MM.1S (cell line): ENCODE data around the gene VSTM2L.

ENCODE experiments used
- EZH2 ChIP-seq: fragments of 300-600 bp; sonication (generic); optimal IDR thresholded peaks from 2 replicates; pipeline ENCODE3; 2017; ENCODE audit warnings: low read depth, mild to moderate bottlenecking, antibody characterized with exemption, low read length, mixed read lengths
- EZH2phosphoT487 ChIP-seq: fragments of 300-600 bp; sonication (generic); IDR thresholded peaks from 2 replicates; pipeline ENCODE4 v1.6.1; 2018; ENCODE audit warnings: antibody characterized with exemption, low read length
- TF ChIP-seq, protein P1 (sequence below): fragments of 300-600 bp; sonication (generic); IDR thresholded peaks from 2 replicates; pipeline ENCODE4 v1.5.1; 2016; ENCODE audit warnings: antibody characterized with exemption, low read length, mixed read lengths

DNA sequence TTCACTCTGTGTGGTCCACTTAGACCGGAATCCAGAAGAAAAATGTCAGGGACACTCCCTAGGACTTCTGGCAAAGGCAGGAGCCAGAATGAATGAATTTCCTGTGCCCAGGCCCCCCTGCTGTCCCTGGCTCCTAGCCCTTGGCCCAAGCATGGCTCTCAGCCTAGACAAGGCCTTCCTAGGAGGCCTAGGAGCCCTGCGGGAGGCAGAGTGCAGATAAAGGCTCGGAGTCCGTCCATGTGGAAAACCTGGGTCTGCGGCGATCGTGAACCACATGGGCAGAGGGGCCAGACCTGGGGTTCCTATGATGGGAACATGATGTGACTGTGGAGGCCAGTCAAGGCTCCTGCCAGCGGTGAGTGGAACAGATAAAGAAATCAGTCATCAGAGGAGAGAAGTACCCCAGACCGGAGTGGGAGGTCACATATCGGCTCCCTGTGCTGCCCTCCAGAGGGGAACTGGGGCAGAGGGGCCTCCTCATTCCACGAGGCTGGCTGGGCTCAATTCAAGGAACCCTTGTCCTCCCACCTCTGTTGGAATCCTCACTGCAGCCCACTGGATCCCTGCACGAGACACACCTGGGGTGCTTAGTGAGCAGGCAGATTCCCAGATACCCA lies 5.9 kb upstream of the VSTM2L start:
- TF ChIP-seq, protein P1, sequence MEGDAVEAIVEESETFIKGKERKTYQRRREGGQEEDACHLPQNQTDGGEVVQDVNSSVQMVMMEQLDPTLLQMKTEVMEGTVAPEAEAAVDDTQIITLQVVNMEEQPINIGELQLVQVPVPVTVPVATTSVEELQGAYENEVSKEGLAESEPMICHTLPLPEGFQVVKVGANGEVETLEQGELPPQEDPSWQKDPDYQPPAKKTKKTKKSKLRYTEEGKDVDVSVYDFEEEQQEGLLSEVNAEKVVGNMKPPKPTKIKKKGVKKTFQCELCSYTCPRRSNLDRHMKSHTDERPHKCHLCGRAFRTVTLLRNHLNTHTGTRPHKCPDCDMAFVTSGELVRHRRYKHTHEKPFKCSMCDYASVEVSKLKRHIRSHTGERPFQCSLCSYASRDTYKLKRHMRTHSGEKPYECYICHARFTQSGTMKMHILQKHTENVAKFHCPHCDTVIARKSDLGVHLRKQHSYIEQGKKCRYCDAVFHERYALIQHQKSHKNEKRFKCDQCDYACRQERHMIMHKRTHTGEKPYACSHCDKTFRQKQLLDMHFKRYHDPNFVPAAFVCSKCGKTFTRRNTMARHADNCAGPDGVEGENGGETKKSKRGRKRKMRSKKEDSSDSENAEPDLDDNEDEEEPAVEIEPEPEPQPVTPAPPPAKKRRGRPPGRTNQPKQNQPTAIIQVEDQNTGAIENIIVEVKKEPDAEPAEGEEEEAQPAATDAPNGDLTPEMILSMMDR, result no peak
- TF ChIP-seq EZH2phosphoT487 (no peak), EZH2 (no peak)
